Activated naive CD4-positive, alpha-beta T cell treated with anti-CD3 and anti-CD28 coated beads for 36 hours (primary cell): Measurements from ENCODE around the gene L2HGDH. TPM values are rescaled to one million over a fixed set of nuclear protein-coding genes. Genes with fewer than 3 reads are reported as not detected.

Experiments used
- CTCF ChIA-PET: fragments of 350-600 bp; sonication (Branson Sonifier 250); formaldehyde crosslinking; loops from one replicate; lab custom pipeline; 2021; ENCODE audit warnings: antibody characterized with exemption; lab: Charles Lee
- DNase-seq: peaks from one replicate; pipeline ENCODE4 v3.0.0-alpha.2; 2020
- H3K27ac Mint-ChIP-seq: one replicate; pipeline ENCODE4 v1.8.0; 2021; ENCODE audit warnings: mild to moderate bottlenecking, mixed read lengths
- H3K27me3 Mint-ChIP-seq: one replicate; pipeline ENCODE4 v1.8.0; 2021; ENCODE audit warnings: low read depth, mixed read lengths
- H3K36me3 Mint-ChIP-seq: one replicate; pipeline ENCODE4 v1.8.0; 2021; ENCODE audit warnings: low read depth, mixed read lengths
- H3K4me1 Mint-ChIP-seq: one replicate; pipeline ENCODE4 v1.8.0; 2021; ENCODE audit warnings: low read depth, mixed read lengths
- H3K4me3 Mint-ChIP-seq: one replicate; pipeline ENCODE4 v1.8.0; 2021; ENCODE audit warnings: mild to moderate bottlenecking, moderate library complexity, mixed read lengths
- H3K9me3 Mint-ChIP-seq: one replicate; pipeline ENCODE4 v1.8.0; 2021; ENCODE audit warnings: mixed read lengths
- intact Hi-C: fragments of 100-400 bp; cut with micrococcal nuclease; formaldehyde crosslinking; loops from one replicate; pipeline ENCODE4 v1.15.1; 2023
- total RNA-seq, 2 experiments: library from RNA; stranded (reverse); gene quantifications; one replicate each; pipeline ENCODE4 v1.2.3, GENCODE V29; 2021

L2HGDH gene
- total RNA-seq, 2 experiments from 2014 or later, result 13.5 to 14.3 TPM

DNA sequence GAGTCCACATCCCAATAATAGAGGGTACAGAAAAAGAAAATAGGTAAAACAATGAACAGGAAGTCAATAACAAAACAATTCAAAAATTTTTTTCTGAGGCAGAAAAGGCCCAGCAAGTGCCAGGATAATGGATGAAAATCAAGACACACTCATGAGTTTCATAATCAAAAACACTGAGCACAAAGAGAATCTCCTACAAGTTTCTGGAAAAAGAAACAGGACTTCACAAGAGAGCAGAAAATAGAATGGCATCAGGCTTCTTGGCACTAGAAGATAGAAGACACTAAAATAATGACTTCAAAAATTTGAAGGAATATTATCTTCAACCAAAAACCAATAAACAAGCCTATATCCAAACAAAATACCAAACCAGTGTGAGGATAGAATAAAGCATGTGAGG is 36.9 kb upstream of the L2HGDH start:
- no peaks in the 10 kb centered on the region for H3K9me3 Mint-ChIP-seq
- CTCF ChIA-PET, result interaction anchor here (1.6 kb wide), 1 partner anchor 10 kb away, joined by 4 read pairs; no protein-coding TSS in a partner anchor
- H3K27ac Mint-ChIP-seq, result no peak overlapping the region
- intact Hi-C loops, result loop anchor here (10.0 kb wide), 1 partner anchor 746 kb away; the partner anchor contains the start of gene TRIM9
- DNase-seq, result no peak
- H3K4me3 Mint-ChIP-seq, result no peak overlapping the region
- H3K27me3 Mint-ChIP-seq, result no peaks in the 10 kb centered on the region
- H3K36me3 Mint-ChIP-seq, result no peaks in the 10 kb centered on the region
- H3K4me1 Mint-ChIP-seq, result peaks cover 13% of the 10 kb centered on the region

DNA sequence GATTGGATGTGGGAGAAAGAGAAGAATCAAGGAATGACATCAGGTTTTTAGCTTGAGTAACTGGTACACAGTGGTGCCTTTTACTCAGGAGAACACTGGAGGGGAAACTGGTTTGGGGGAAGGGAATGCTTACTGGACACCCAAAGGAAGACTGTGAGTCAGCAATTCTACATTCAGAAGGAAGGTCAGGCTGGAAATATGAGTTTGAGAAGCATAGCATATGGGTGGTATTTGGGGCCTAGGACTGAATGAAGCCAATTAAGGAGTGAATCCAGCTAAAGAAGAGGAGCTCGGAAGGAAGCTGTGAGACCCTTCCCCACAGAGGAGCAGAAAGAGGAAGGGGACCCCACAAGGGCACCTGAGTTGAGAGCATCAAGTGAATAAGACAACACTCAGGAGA is 35.5 kb upstream of the L2HGDH start:
- intact Hi-C loops, result loop anchor here (10.0 kb wide), 1 partner anchor 747 kb away; the partner anchor contains the start of gene TRIM9
- no peaks in the 10 kb centered on the region for H3K9me3 Mint-ChIP-seq
- no peaks in the 10 kb centered on the region for H3K36me3 Mint-ChIP-seq
- H3K27ac Mint-ChIP-seq, result no peak overlapping the region
- CTCF ChIA-PET, result interaction anchor here (0.6 to 1.6 kb wide), 4 partner anchors 12 to 766 kb away, joined by 3 to 4 read pairs (median 4); no protein-coding TSS in a partner anchor
- H3K27me3 Mint-ChIP-seq, result no peaks in the 10 kb centered on the region
- no peak for DNase-seq
- peaks cover 25% of the 10 kb centered on the region for H3K4me1 Mint-ChIP-seq
- H3K4me3 Mint-ChIP-seq, result no peak overlapping the region

DNA sequence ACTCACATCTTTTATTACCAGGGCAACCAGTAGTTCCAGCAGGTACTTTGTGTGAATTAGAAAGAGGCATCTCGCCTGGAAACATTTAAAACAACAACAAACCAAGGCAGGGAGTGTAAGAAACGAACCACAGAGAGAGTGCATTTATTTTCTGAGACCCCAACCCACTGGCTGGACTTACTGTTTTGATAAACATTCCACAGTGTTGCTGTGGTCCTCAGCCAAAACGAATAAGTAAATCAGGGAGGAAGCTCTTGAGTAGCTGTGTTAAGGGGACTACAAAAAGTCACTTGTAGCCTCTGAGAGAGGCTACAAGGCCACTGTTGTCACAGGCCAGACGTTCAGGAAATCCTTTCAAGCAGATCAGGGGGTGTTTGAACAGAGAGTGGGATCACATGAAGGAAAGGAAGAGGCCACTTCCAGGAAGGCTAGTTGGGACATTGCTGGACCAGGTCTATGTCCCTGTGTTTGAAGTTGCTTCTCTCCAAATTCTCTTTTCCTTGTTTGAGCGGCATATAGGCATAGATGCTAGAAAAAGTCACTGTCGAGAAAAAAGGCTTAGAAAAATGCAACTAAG is 33.9 kb upstream of the L2HGDH start:
- Mint-ChIP-seq H3K4me1 (peaks cover 26% of the 10 kb centered on the region), H3K27ac (no peak overlapping the region), H3K36me3 (no peaks in the 10 kb centered on the region), H3K9me3 (no peaks in the 10 kb centered on the region), H3K27me3 (no peaks in the 10 kb centered on the region), H3K4me3 (no peak overlapping the region)
- CTCF ChIA-PET, result interaction anchor here (0.6 to 2.3 kb wide), 4 partner anchors 17 to 186 kb away, joined by 3 to 5 read pairs (median 4); partner anchors contain the start of gene MAP4K5
- intact Hi-C loops, result loop anchor here (2.0 to 10.0 kb wide), 4 partner anchors 107 to 749 kb away; partner anchors contain the start of gene TRIM9
- no peak for DNase-seq

DNA sequence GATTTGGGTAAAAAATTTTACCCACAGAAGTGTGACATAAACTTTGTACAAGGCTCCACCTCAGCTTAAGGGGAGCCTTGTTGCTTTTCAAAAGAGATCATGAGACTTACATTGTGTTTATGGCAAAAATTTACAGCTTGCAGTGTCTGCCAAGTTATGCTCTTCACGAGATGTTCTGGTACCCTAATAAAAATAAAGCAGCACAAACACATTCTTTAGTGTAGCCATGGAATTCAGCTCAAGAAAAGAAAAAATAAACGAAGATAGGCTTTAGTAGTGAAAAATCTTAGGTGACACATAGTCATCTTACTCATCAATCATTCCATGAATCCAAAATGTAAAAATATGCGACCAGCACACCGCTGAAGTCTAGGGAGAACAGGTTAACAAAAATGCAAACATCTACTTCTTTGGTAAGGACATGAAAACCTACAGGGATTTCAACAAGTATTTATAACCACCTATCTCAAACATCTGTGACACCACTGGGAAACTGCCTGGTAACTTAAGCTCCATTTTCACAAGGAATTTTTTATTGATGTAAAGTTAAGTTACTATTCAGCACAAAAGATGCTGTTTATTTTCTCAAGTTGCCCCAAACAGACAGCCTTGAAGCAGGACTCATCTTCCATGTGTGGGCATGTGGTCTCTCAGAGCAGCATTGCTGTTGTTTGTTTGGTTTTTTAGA is 33.0 kb upstream of the L2HGDH start:
- Mint-ChIP-seq H3K9me3 (no peaks in the 10 kb centered on the region), H3K36me3 (no peaks in the 10 kb centered on the region), H3K27me3 (no peaks in the 10 kb centered on the region), H3K27ac (no peak overlapping the region), H3K4me3 (no peak overlapping the region), H3K4me1 (peaks cover 26% of the 10 kb centered on the region)
- no peak for DNase-seq
- intact Hi-C loops, result loop anchor here (1.0 to 10.0 kb wide), 17 partner anchors 18 to 750 kb away; partner anchors contain the start of genes CDKL1, MAP4K5, SAV1 and TRIM9
- CTCF ChIA-PET, result interaction anchor here (0.7 to 2.3 kb wide), 7 partner anchors 11 to 417 kb away, joined by 3 to 12 read pairs (median 5); partner anchors contain the start of gene MAP4K5

DNA sequence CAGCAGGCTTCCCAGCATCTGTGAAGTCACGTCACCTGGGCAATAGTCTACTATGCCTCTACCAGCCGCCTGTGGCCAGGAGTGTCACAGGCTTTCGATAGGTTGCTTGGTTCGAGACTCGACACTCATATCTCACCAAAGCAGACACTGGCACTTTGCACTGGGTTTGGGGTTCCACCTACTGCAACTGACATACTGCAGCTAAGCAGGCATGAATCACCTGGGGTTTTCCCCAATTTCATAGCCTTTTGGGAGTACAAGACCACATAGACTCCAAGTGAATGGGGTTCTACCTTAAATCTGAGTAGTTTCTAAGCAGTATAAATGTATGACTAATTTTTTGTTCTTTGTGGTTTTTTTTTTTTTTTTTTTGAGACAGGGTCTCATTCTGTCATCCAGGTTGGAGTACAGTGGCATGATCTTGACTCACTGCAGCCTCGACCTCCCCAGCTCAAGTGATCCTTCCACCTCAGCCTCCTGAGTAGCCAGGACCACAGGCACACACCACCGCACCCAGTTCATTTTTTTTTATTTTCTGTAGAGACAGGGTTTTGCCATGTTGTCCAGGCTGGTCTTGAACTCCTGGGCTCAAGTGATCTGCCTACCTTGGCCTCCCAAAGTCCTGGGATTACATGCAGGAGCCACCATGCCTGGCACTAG is 32.2 kb upstream of the L2HGDH start:
- peaks cover 26% of the 10 kb centered on the region for H3K4me1 Mint-ChIP-seq
- H3K9me3 Mint-ChIP-seq, result no peaks in the 10 kb centered on the region
- peak overlapping the region; percentile 51 for H3K27ac Mint-ChIP-seq
- CTCF ChIA-PET, result interaction anchor here (0.5 to 2.1 kb wide), 7 partner anchors 11 to 418 kb away, joined by 3 to 12 read pairs (median 6); no protein-coding TSS in a partner anchor
- peak; percentile 93 for DNase-seq
- H3K4me3 Mint-ChIP-seq, result no peak overlapping the region
- intact Hi-C loops, result loop anchor here (1.0 to 10.0 kb wide), 17 partner anchors 19 to 751 kb away; partner anchors contain the start of genes CDKL1, MAP4K5, SAV1 and TRIM9
- no peaks in the 10 kb centered on the region for H3K36me3 Mint-ChIP-seq
- H3K27me3 Mint-ChIP-seq, result no peaks in the 10 kb centered on the region

DNA sequence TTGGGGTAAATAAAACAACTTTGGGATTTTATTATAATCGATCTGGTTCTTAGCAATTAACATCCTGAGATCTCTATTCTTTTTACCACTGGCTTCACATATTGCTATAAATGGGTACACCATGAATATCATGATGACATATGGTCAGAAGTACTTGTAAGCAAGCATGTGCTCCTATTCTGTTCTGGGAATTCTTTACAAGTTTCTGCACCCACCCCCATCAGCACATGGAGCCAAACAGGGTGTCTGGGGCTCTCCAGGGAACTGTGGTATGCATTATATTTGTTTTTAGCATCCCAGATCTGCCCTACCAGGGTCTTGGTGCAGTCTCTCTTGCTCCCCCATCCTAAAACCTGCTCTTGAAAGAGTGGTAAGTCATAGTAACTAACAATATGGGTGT is 31.4 kb upstream of the L2HGDH start:
- peaks cover 26% of the 10 kb centered on the region for H3K4me1 Mint-ChIP-seq
- no peaks in the 10 kb centered on the region for H3K36me3 Mint-ChIP-seq
- no peak for DNase-seq
- no peaks in the 10 kb centered on the region for H3K9me3 Mint-ChIP-seq
- H3K27me3 Mint-ChIP-seq, result no peaks in the 10 kb centered on the region
- no peak overlapping the region for H3K4me3 Mint-ChIP-seq
- intact Hi-C loops, result loop anchor here (5.0 to 10.0 kb wide), 2 partner anchors 534 to 751 kb away; partner anchors contain the start of gene TRIM9
- H3K27ac Mint-ChIP-seq, result no peak overlapping the region
- CTCF ChIA-PET, result interaction anchor here (1.1 to 2.1 kb wide), 4 partner anchors 11 to 179 kb away, joined by 3 to 12 read pairs (median 6); no protein-coding TSS in a partner anchor

DNA sequence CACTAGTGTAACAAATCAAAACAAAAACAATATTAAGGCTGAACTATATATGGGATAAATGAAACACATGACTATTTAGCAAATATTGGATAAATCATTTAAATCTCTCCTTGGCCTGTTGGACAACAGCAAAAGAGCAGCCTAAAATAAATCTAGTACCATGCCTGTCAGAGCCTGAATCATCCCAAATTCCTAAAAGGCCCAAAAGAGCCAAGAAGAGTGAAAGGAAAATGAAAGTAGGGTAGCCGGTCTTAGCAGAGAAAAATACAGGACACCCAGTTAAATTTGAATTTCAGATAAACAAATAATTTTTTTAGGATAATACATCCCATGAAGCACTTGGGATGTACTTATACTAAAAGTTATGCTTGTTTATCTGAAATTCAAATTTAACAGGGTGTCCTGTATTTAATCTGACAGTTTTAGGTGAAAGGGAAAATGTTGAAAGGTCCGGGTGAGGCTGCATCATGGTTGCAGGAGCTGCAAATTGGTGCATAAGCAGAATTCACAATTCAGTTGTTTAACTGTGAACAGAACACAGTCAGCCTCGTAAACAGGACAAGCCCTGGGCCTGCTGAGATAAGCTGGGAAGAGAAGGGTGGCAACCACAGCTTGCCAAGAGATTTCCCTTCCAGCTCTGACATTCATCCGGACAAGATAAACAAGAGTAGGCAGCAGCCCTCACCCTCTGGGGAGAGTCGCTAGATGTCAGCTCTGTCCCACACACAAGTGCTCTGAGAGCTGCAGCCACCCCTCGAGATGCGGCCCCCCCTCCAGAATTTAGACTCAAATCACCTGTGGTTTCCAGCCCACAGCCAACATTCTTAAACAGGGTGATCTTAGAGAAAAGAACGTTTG is 30.4 kb upstream of the L2HGDH start:
- H3K4me1 Mint-ChIP-seq, result peaks cover 26% of the 10 kb centered on the region
- no peaks in the 10 kb centered on the region for H3K9me3 Mint-ChIP-seq
- H3K36me3 Mint-ChIP-seq, result no peaks in the 10 kb centered on the region
- no peak overlapping the region for H3K4me3 Mint-ChIP-seq
- peak; percentile 79 for DNase-seq
- H3K27ac Mint-ChIP-seq, result no peak overlapping the region
- CTCF ChIA-PET, result interaction anchor here (0.5 to 1.7 kb wide), 7 partner anchors 10 to 417 kb away, joined by 3 to 14 read pairs (median 5); partner anchors contain the start of gene MAP4K5
- H3K27me3 Mint-ChIP-seq, result no peaks in the 10 kb centered on the region
- intact Hi-C loops, result loop anchor here (5.0 to 10.0 kb wide), 2 partner anchors 535 to 752 kb away; partner anchors contain the start of gene TRIM9

DNA sequence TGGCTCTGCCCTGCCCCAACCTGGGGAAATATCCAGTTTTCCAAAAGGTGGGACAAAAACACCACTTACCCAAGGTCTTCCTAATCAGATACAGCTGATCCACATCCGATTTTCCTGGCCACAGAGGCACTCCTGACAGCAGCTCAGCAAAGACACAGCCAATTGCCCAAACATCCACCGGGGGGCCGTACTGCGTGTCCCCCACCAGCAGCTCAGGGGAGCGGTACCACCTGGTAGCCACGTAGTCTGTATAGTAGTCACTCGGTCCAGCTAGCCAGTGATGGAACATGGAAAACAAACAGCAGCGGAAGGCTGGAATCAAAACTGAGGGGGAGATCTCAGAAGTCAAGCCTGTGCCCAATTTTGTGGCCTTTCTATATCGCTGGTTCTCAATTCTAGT is 28.9 kb upstream of the L2HGDH start:
- H3K4me3 Mint-ChIP-seq, result no peak overlapping the region
- no peak for DNase-seq
- H3K27me3 Mint-ChIP-seq, result no peaks in the 10 kb centered on the region
- CTCF ChIA-PET, result interaction anchor here (1.5 to 1.6 kb wide), 2 partner anchors 13 to 19 kb away, joined by 6 to 8 read pairs; no protein-coding TSS in a partner anchor
- H3K4me1 Mint-ChIP-seq, result peaks cover 32% of the 10 kb centered on the region
- H3K36me3 Mint-ChIP-seq, result no peaks in the 10 kb centered on the region
- H3K9me3 Mint-ChIP-seq, result no peaks in the 10 kb centered on the region
- H3K27ac Mint-ChIP-seq, result no peak overlapping the region
- intact Hi-C loops, result loop anchor here (5.0 to 10.0 kb wide), 2 partner anchors 536 to 754 kb away; partner anchors contain the start of gene TRIM9

DNA sequence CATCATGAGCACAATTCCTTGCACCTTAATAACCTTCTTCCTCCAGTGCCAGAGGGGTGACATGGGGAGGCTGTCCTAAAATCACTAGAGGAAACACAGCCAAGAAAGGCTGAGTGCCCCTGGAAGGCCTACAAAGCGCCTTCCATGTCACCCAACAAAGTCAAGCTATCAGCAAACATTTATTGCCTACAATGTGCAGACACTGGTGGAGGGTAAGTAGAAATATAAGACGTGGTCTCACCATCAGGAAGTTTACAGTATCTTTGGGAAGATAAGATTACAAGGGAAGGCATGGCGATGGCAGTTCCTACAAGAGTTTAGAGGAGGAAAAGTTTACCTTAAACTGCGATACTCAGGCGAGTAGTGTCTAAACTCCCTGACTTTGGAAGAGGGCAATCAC is 28.0 kb upstream of the L2HGDH start:
- intact Hi-C loops, result loop anchor here (5.0 to 10.0 kb wide), 2 partner anchors 537 to 755 kb away; partner anchors contain the start of gene TRIM9
- no peak overlapping the region for H3K27ac Mint-ChIP-seq
- peaks cover 37% of the 10 kb centered on the region for H3K4me1 Mint-ChIP-seq
- CTCF ChIA-PET, result interaction anchor here (0.5 to 1.6 kb wide), 5 partner anchors 10 to 417 kb away, joined by 3 to 8 read pairs (median 3); no protein-coding TSS in a partner anchor
- no peak for DNase-seq
- no peak overlapping the region for H3K4me3 Mint-ChIP-seq
- no peaks in the 10 kb centered on the region for H3K36me3 Mint-ChIP-seq
- no peaks in the 10 kb centered on the region for H3K9me3 Mint-ChIP-seq
- H3K27me3 Mint-ChIP-seq, result no peaks in the 10 kb centered on the region

DNA sequence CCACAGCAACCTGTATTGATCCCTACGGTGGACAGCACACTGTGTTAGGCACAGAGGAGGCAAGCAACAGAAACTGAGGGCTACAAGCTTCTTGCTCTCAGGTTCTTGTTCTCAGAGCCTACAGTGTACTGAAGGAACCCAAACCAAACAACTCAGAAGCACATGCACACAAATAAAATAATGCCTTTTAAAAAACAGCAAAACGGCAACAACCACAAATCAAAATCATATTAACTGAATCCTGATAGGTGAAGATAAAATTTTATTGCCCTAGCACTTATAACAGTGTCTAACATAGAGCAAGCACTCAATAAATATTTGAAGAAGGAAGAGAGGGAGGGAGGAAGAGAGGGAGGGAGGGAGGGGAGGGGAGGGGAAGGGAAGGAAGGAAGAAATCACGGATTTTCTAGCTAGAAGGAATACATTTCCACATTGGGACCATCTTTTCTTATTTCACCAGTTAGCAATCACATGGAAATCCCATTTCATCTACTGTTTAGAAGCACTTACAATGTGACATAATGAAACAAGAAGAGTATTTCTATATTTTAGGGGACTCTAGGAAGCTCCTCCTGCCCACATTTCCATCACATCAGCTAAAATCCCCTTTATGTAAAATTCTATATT is 27.3 kb upstream of the L2HGDH start:
- Mint-ChIP-seq H3K36me3 (no peaks in the 10 kb centered on the region), H3K27ac (no peak overlapping the region), H3K4me1 (peaks cover 29% of the 10 kb centered on the region), H3K4me3 (no peak overlapping the region), H3K27me3 (no peaks in the 10 kb centered on the region), H3K9me3 (no peaks in the 10 kb centered on the region)
- no peak for DNase-seq
- CTCF ChIA-PET, result interaction anchor here (0.5 to 1.5 kb wide), 6 partner anchors 10 to 416 kb away, joined by 3 to 6 read pairs (median 3); no protein-coding TSS in a partner anchor
- intact Hi-C loops, result no loop called here
